Measurements from ENCODE around the gene RFT1.
A peak's percentile ranks its signal among the peaks of the same experiment; 100 is the strongest.

RFT1 gene

GRCh38 chr3:53122255-53122932, 7.8 kb downstream of the RFT1 start:
- in situ Hi-C loops (cut with HindIII; ENCODE audit: low pct_unique_long_range_greater_than_20kb, low sequenced_read_pairs) = no loop called here
- DNase-seq (ENCODE audit: low read depth in 1 of 2, low spot score in 1 of 2) = no peak
- no peak for TF ChIP-seq JUND (IDR thresholded peaks at IDR 0.05; ENCODE audit: low read depth)

GRCh38 chr3:53120336-53120735, 9.9 kb downstream of the RFT1 start:
- no peak for TF ChIP-seq JUND (IDR thresholded peaks at IDR 0.05; ENCODE audit: low read depth)
- DNase-seq (ENCODE audit: low read depth in 1 of 2, low spot score in 1 of 2) = no peak
- in situ Hi-C loops (cut with HindIII; ENCODE audit: low pct_unique_long_range_greater_than_20kb, low sequenced_read_pairs) = no loop called here

DNA sequence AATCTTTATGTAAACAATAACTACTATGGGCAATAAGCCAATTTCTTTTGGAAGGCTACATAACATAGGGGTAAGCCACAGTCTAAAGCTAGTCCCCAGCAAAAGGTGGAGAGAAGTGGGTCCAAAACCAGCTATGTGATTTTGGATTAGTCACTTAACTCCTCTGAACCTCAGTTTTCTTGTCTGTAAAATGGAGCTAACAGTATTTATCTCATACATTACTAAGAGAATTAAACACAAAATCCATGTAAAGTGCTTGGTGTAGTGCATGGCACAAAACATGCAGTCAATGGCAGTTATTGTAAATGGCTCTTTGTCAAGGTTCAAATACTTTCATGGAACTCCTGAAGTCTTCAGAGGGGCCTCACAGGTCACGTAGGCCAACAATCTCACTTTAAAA, 13.3 kb downstream of the RFT1 start:
- in situ Hi-C loops (cut with HindIII; ENCODE audit: low pct_unique_long_range_greater_than_20kb, low sequenced_read_pairs) = no loop called here
- DNase-seq (ENCODE audit: low read depth in 1 of 2, low spot score in 1 of 2) = no peak
- no peak for TF ChIP-seq JUND (IDR thresholded peaks at IDR 0.05; ENCODE audit: low read depth)

GRCh38 chr3:53114412-53115074, 15.7 kb downstream of the RFT1 start:
- DNase-seq (ENCODE audit: low read depth in 1 of 2, low spot score in 1 of 2) = no peak
- in situ Hi-C loops (cut with HindIII; ENCODE audit: low pct_unique_long_range_greater_than_20kb, low sequenced_read_pairs) = no loop called here
- no peak for TF ChIP-seq JUND (IDR thresholded peaks at IDR 0.05; ENCODE audit: low read depth)

- TF ChIP-seq JUND (IDR thresholded peaks at IDR 0.05; ENCODE audit: low read depth) = no peak
- DNase-seq (ENCODE audit: low read depth in 1 of 2, low spot score in 1 of 2) = peak; percentile 61 to 75
- in situ Hi-C loops (cut with HindIII; ENCODE audit: low pct_unique_long_range_greater_than_20kb, low sequenced_read_pairs) = no loop called here
These were observed 16.2 kb downstream of the RFT1 start for GRCh38 chr3:53114011-53114400.

- DNase-seq (ENCODE audit: low read depth in 1 of 2, low spot score in 1 of 2) = no peak
- no peak for TF ChIP-seq JUND (IDR thresholded peaks at IDR 0.05; ENCODE audit: low read depth)
- in situ Hi-C loops (cut with HindIII; ENCODE audit: low pct_unique_long_range_greater_than_20kb, low sequenced_read_pairs) = no loop called here
These were observed 16.8 kb downstream of the RFT1 start for GRCh38 chr3:53113293-53114010.

GRCh38 chr3:53111822-53112221, 18.4 kb downstream of the RFT1 start:
- no peak for TF ChIP-seq JUND (IDR thresholded peaks at IDR 0.05; ENCODE audit: low read depth)
- in situ Hi-C loops (cut with HindIII; ENCODE audit: low pct_unique_long_range_greater_than_20kb, low sequenced_read_pairs) = no loop called here
- no peak for DNase-seq (ENCODE audit: low read depth in 1 of 2, low spot score in 1 of 2)

DNA sequence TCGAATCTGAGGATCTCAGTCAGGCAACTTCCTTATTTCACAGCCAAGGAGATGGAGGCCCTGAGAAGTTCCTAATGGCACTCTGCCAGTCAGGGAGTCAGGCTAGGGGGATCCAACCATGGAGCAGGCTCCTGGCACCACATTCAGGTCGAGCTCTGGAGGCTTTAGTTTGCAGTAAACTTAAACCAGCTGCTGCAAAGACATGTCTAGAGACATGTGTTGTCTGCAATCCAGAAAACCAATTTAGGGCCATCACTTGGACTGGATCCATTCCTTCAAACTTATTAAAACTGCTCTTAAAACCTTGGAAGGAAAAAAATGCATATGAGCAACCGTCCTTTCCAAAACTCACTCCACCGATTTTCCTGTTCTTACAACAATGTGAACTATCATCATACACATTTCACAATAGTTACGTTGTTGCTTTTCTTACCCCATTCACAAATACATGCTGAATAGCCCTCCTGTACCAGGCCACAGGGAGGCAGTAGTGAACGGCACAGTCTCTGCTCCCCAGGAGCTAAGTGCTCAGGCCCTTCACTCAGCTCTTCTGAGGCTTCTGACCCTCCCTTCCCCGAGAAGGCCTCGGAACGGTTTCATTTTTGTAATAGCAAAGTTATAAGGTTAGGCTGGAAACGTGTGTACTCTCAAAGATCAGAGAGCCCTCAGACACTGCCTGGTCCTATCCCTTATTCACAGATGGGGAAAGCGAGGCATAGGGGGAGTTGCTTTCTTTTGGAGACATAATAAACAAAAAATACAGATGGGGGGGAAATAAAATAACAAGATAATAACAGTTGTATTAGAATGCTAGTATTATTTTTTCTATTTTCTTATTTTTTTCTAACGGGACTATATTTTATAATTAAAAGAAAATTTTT, 20.1 kb downstream of the RFT1 start:
- peak in 1 of 2 experiments; percentile 44 for DNase-seq (ENCODE audit: low read depth in 1 of 2, low spot score in 1 of 2)
- in situ Hi-C loops (cut with HindIII; ENCODE audit: low pct_unique_long_range_greater_than_20kb, low sequenced_read_pairs) = no loop called here
- no peak for TF ChIP-seq JUND (IDR thresholded peaks at IDR 0.05; ENCODE audit: low read depth)

DNA sequence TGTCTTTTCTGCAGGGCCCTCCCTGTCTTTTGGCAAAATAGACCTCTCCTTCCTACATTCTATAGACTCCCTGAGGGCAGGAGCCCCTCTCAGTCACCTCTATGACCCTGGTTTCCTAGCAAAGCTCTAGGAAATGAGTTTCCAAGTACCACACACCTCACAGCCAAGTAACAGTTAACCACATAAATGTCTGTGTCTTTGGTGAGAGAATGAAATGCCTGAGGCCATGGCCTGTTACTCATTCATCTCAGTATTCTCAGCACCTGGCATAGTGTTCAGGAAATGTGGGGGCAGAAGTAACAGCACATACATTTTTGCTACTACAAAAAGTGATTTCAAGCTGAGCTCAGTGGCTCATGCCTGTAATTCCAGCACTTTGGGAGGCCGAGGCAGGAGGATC, 21.0 kb downstream of the RFT1 start:
- in situ Hi-C loops (cut with HindIII; ENCODE audit: low pct_unique_long_range_greater_than_20kb, low sequenced_read_pairs) = no loop called here
- no peak for TF ChIP-seq JUND (IDR thresholded peaks at IDR 0.05; ENCODE audit: low read depth)
- peak in 1 of 2 experiments; percentile 44 for DNase-seq (ENCODE audit: low read depth in 1 of 2, low spot score in 1 of 2)

DNA sequence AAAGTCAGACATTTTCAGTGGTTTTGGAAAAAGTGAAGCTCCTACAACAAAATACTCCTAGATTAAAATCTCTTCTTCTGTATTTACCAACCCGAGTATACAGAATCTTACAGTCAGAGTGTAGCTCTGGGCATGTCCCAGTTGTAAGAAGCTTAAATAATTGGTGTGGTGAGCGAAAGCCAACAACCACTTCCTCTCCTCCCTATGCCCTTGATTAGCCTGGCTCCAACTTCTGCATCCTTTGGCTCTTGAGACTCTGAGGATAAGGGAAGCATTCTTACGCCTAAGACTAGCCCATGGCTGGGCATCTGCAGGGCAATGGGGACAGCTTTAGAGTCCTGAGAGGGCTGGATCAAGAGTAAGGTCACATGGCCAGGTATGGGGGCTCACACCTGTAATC, 25.5 kb downstream of the RFT1 start:
- DNase-seq (ENCODE audit: low read depth in 1 of 2, low spot score in 1 of 2) = no peak
- TF ChIP-seq JUND (IDR thresholded peaks at IDR 0.05; ENCODE audit: low read depth) = no peak
- in situ Hi-C loops (cut with HindIII; ENCODE audit: low pct_unique_long_range_greater_than_20kb, low sequenced_read_pairs) = no loop called here

DNA sequence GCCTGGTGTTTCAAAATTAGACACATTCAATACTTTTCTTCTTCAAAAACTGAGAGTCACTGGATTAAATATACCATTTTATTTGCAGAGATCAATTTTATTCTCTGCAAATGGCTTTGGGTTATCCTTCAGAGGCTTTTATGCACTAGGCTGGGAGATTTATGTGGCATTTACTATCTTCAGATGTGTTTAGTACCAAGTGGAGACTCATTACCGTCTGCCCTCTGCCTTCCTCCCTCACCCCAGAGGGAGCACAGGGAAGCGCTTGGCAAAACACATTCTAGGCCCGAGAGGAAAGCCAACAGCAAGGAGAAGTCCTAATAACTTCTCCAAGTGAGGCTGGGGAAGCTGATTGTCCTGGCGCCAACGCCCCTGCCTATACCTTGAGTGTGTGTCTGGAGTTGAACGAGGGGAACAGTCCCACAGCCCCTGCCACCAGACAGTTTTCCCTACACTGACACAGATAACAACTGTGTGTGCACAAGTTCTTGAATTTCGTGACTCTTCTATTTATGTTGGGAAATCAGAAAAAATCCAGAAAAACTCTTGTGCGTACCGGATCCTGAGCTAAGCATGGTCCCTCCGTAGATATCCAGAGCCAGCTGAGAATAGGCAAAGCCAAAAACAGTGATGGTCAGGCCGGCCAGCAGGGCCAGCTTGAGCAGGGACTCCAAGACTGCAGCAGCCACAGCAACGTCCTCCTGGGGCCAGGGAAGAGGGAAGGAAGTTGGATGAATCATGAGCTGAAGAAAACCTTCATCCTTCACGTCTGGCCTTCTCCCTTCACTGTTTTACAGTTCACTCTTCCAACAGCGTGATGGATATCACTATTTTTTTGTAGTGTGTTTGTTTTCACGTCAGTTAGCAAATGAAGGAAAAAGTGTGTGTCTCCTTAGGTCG, 26.6 kb downstream of the RFT1 start:
- TF ChIP-seq JUND (IDR thresholded peaks at IDR 0.05; ENCODE audit: low read depth) = no peak
- no peak for DNase-seq (ENCODE audit: low read depth in 1 of 2, low spot score in 1 of 2)
- in situ Hi-C loops (cut with HindIII; ENCODE audit: low pct_unique_long_range_greater_than_20kb, low sequenced_read_pairs) = no loop called here
